Measurements from ENCODE around the gene PRR3.
"Not testable (repeated sequence)": the region's sequence is repeated elsewhere in the genome, so short reads cannot be mapped to it uniquely, and the experiment has no call there.

PRR3 gene

DNA sequence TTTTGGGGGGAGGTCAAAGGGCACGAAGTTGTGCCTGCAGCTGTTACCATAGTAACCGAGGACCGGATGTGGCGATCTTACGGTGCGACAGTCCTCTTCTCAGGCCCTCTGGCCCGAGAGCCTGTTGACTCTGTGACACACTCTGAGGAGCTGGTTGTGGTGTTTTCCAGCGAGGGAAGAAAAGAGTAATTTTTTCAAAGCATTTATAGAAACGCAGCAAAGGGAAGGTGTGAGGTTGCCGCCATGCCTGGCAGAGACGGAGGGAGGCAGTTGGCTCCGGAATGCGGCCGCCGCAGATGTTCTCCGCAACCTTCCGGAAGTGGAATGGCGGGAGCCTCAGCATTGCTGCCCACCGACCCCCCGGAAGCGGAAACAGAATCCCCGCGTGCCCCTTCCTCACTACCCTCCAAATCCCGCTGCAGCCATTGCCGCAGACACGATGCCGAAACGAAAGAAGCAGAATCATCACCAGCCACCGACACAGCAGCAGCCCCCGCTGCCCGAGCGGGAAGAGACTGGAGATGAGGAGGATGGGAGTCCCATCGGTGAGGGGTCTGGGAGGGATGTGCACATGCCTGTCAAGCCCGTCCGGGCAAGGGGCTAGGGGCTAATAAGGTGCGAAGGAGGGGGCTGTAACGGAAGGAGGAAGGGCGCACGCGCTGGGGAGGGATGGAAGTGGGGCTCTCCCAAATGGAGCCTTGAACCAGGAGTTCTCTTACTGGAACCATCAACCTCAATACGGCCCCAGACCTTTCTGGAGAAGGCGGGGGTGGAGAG is at the start of gene PRR3:
PRR3 (plus strand) TSS at position 390 of the 777 bp plus-strand sequence; CDS start at position 440, 50 bp downstream.
- peak; percentile 72 for DNase-seq

DNA sequence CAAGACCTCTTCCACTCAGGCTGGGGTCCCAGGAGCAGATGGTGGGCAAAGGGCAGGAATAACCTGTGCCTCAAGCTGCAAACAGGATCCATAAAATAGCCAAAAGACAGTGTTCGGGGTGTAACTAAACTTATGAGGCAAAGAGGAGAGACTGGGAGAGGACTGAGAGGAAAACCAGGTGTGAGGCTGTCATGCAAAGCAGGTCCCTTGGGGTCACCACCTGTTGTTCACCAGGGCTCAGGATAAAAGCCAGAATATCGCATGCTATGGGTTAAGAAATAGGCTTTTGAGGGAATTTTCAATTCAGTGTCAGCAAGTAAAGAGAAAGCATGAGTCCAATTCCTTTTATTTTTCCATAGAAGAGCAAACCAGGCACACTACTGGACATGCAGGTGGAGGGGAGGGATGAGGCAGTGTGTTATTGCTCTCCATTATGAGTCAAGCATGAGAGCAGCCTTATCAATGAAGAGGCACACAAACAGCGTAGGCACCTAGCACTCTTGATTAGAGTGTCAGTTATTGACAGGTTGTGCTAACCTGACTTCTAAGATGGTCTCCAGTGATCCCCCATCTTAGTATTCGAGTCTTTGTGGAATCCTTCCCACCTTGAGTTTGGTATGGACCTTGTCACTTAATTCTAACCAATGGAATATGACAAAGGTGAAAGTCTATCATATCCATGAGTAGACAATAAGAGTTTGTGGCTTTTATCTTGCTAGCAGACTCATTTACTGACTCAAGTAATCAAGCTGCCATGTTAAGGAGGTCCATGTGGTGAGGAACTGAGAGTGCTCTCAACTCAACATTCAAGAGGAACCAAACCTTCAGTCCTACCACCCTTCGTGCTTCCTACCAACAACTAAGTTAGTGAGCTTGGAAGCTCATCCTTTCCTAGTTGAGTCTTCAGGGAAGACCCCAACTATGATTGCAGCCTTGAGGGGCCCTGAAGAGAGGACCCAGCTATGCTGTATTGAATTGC is 49.0 kb upstream of the PRR3 start:
- DNase-seq: no peak

DNA sequence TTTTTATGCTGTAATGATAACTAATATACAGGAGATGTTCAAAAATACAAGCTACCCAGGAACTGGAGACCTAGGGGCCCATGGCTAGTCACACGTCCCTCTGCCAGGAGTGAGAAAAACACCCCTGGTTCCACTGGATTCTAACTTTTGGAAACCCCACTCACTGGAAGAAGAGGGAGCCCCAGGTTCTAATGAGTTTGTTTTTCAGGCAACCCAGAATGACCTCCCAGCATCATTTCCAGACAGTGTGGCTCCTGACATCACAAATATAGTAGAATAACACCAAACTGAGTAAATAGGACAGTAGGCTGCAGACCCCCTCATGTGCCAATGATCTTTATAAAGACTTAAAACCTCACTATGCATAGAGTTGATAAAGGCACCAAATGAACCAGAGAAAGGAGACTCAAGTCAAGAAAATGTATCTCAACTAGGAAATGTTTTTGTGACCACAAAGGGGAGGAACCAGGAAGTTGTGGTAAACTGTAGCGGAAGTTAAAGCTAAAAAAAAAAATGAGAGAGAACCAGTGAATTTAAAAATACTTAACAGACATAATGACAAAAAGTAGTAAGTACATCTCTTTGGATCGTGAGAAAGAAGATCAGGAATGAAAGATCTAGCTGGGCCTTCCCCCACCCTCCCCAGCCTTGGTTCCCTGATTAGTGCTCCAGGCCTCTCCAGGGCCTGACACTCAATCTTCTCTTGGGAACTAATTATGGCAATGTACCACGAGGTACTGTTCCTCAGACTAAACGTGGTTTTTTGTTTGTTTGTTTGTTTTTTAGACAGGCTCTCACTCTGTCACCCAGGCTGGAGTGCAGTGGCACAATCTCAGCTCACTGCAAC is 48.0 kb upstream of the PRR3 start:
- DNase-seq: no peak

GRCh38 chr6:30510419-30511168 is 46.5 kb upstream of the PRR3 start:
- no peak for DNase-seq

- DNase-seq: no peak
Observed at GRCh38 chr6:30511169-30511546, 45.9 kb upstream of the PRR3 start.

GRCh38 chr6:30513451-30513850 is 43.6 kb upstream of the PRR3 start:
- DNase-seq: no peak

GRCh38 chr6:30515106-30515505 is 42.0 kb upstream of the PRR3 start:
- DNase-seq: no peak

DNA sequence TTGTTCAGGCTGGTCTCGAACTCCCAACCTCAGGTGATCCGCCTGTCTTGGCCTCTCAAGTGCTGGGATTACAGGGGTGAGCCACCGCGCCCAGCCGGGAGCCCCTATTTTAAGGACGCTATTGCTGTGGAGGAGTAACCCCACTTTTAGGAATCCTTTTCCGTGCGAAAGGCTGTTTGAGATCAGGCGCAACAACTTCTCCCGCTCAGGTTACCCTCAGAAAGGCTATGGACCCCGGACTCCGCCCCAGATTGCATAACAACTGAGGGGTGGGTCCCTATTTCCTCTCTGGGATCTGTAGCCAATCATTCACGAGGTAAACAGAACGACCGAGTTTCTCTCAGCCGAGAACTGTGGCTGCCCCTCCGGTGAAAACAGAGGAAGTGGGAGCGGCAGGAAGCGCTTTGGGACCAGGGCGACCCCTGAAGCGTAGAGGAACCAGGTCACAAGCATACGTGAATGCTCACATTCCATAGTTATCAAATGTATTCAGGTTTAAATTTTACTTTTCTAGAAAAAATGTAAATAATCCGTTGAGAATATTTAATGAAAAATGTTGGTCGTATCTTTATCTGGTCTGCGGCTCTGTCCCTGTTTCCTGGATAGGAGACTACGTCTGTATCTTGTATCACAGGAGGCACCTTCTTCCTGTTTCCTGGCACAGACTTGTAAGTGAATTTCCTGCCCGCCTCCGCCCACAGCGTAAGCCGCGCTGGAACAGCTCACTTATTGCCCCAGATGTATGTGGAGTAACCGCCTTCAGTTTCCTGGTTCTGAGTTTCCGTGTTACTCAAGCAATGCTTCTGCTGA is 40.9 kb upstream of the PRR3 start:
- DNase-seq: peak; percentile 88

- DNase-seq: not testable (repeated sequence)
Observed at GRCh38 chr6:30516754-30517076, 40.4 kb upstream of the PRR3 start.

DNA sequence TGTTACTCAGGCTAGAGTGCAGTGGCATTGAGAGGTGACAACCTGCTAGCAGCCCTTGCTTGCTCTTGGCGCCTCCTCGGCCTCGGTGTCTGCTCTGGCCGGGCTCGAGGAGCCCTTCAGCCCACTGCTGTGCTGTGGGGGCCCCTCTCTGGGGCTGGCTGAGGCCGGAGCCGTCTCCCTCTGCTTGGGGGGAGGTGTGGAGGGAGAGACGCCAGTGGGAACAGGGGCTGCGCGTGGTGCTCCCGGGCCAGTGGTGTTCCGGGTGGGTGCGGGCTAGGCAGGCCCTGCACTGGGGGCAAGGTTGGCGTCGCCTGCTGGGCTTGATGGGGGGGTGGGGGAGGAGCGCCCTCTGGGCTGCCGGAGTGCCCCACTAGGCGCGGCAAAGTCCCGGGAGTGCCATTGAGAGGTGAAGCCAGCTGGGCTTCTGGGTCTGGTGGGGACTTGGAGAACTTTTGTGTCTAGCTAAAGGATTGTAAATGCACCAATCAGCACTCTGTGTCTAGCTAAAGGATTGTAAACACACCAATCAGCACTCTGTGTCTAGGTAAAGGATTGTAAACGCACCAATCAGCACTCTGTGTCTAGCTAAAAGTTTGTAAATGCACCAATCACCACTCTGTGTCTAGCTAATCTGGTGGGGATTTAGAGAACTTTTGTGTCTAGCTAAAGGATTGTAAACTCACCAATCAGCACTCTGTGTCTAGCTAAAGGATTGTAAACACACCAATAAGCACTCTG is 39.2 kb upstream of the PRR3 start:
- not testable (repeated sequence) for DNase-seq

DNA sequence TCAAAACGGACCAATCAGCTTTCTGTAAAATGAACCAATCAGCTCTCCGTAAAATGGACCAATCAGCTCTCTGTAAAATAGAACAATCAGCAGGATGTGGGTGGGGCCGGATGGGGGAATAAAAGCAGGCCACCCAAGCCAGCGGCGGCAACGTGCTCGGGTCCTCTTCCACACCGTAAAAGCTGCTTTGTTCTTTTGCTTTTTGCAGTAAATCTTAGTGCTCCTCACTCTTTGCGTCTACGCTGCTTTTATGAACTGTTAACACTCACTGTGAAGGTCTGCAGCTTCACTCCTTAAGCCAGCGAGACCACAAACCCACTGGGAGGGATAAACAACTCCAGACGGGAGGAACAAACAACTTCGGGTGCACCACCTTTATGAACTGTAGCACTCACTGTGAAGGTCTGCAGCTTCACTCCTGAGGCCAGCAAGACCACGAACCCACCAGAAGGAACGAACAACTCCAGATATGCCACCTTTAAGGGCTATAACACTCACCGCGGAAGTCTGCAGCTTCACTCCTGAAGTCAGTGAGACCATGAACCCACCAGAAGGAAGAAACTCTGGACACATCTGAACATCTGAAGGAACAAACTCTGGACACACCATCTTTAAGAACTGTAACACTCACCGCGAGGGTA is 38.5 kb upstream of the PRR3 start:
- not testable (repeated sequence) for DNase-seq

DNA sequence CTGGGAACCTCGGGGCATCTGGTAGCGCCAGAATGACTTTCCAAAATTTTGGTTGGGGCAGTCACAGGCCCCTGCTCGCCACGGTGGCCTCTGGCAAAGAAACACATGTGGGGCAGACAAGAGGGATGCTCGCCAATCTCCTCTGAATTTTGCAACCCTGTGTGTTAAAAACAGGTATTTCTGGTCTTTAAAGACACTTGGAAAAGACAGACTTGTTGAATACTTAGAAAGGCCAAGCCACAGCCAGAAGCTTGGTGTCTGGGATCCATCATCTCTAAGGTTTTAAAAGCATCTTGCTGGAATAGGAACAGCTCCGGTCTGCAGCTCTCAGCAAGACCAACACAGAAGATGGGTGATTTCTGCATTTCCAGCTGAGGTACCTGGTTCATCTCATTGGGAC is 36.6 kb upstream of the PRR3 start:
- no peak for DNase-seq

GRCh38 chr6:30521082-30521481 is 36.0 kb upstream of the PRR3 start:
- DNase-seq: not testable (repeated sequence)

GRCh38 chr6:30521952-30522351 is 35.1 kb upstream of the PRR3 start:
- DNase-seq: not testable (repeated sequence)

- not testable (repeated sequence) for DNase-seq
Observed at GRCh38 chr6:30526444-30526843, 30.7 kb upstream of the PRR3 start.

GRCh38 chr6:30529349-30529875 is 27.7 kb upstream of the PRR3 start:
- not testable (repeated sequence) for DNase-seq

DNA sequence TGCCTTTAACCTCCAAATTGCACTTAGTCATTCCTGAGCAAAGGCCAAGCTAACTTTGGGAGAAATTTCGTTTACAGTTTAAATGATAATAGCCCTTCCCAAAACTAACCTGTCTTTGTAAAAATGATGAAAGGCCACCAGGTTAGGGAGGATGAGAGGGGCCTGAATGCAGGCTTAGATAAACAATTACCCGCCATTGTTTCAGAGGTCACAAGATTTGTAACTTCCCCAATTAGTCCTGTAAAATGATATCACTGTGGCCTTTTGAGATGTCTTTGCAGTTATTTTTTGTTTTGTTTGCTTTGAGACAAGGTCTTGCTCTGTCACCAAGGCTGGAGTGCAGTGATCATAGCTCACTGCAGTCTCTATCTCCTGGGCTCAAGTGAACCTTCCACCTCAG is 27.1 kb upstream of the PRR3 start:
- no peak for DNase-seq

DNA sequence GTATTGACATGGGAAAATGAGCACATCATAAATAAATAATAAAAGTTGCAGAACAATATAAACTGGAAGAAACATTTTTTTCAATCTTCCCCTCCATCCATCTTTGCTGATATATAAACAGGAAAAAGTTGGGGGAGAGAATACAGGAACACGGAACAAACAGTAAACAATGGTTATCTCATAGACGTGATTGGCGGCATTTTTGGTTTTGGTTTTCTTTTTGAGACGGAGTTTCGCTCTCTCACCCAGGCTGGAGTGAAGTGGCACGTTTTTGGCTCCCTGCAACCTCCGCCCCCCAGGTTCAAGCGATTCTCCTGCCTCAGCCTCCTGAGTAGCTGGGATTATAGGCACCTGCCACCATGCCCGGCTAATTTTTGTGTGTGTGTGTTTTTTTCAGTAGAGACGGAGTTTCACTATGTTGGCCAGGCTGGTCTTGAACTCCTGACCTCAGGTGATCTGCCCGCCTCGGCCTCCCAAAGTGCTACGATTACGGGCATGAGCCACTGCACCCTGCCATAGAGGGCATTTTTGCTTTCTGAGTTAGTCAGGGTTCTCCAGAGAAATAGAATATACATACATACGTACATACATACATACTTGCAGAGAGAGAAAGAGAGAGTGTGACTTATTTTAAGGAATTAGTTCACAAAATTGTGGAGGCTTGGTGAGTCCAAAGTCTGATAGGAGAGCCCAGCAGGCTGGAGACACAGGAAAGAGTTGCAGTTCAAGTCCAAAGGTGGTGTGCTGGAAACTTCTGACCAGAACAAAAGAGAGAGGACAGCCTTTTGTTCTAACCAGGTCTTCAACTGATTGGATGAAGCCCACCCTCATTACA is 23.4 kb upstream of the PRR3 start:
- DNase-seq: no peak

DNA sequence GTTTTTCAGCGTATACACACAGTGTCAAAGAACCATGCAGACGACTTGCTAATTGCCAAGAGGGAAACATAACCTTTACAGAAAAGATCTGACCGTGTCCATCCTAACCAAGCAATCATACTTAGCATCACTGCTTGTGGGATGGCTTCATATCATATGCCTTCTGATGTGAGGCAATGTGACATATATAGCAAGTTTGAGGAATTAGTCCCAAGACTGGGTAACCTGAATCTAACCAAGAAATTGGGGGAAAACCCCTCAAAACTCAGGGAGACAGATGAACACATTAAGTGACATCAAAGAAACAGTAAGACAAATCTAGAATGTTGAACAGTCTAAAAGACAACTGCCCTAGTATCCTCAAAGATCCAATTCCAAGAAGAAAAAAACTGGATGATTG is 19.2 kb upstream of the PRR3 start:
- no peak for DNase-seq

All from activated CD8-positive, alpha-beta memory T cell treated with anti-CD3 and anti-CD28 coated beads, Interleukin-2, amount 50 U/mL, for 4 hours (primary cell).